H9 (cell line): Measurements from ENCODE around the gene TRPM4. TPM values are rescaled to one million over a fixed set of nuclear protein-coding genes. Genes with fewer than 3 reads are reported as not detected.

ENCODE experiments used
- DNase-seq: peaks from one replicate; pipeline ENCODE4 v3.0.0-alpha.2; 2017
- H2AFZ ChIP-seq: one replicate; pipeline ENCODE4 v1.6.1; 2013; ENCODE audit warnings: mild to moderate bottlenecking, low read length, control low read depth, moderate library complexity
- H2AK5ac ChIP-seq: 2 replicates; pipeline ENCODE4 v1.6.1; 2013; ENCODE audit warnings: low read length, control low read depth, mixed read lengths; ENCODE audit not compliant: insufficient read length
- H2BK120ac ChIP-seq: one replicate; pipeline ENCODE4 v1.6.1; 2013; ENCODE audit warnings: low read depth, mild to moderate bottlenecking, low read length, control low read depth, inconsistent platforms; ENCODE audit not compliant: poor library complexity, severe bottlenecking
- H2BK12ac ChIP-seq: 2 replicates; pipeline ENCODE4 v1.6.1; 2013; ENCODE audit warnings: low read length, control low read depth, mixed read lengths, low read depth; ENCODE audit not compliant: insufficient read length
- H2BK15ac ChIP-seq: 2 replicates; pipeline ENCODE4 v1.6.1; 2013; ENCODE audit warnings: low read depth, low read length, control low read depth
- H2BK20ac ChIP-seq: one replicate; pipeline ENCODE4 v1.6.1; 2013; ENCODE audit warnings: low read depth, mild to moderate bottlenecking, low read length, control low read depth, inconsistent platforms; ENCODE audit not compliant: poor library complexity, severe bottlenecking
- H2BK5ac ChIP-seq: 2 replicates; pipeline ENCODE4 v1.6.1; 2013; ENCODE audit warnings: low read length, control low read depth, mixed read lengths; ENCODE audit not compliant: insufficient read length
- H3K14ac ChIP-seq: 2 replicates; pipeline ENCODE4 v1.6.1; 2013; ENCODE audit warnings: low read length, control low read depth; ENCODE audit not compliant: insufficient read depth
- H3K18ac ChIP-seq: 2 replicates; pipeline ENCODE4 v1.6.1; 2013; ENCODE audit warnings: low read depth, mild to moderate bottlenecking, mixed read lengths, low read length, control low read depth; ENCODE audit not compliant: insufficient read length
- H3K23ac ChIP-seq: 2 replicates; pipeline ENCODE4 v1.6.1; 2013; ENCODE audit warnings: low read length, control low read depth, mixed read lengths, low read depth; ENCODE audit not compliant: insufficient read length
- H3K23me2 ChIP-seq: 2 replicates; pipeline ENCODE4 v1.6.1; 2013; ENCODE audit warnings: low read depth, mild to moderate bottlenecking, mixed read lengths, low read length, control low read depth; ENCODE audit not compliant: insufficient read length, poor library complexity, severe bottlenecking
- H3K27ac ChIP-seq: 2 replicates; pipeline ENCODE4 v1.5.1; 2013; ENCODE audit warnings: low read length, control low read depth, mixed read lengths, low read depth; ENCODE audit not compliant: insufficient read length
- H3K27me3 ChIP-seq: 2 replicates; pipeline ENCODE4 v1.6.1; 2013; ENCODE audit warnings: low read length, control low read depth, inconsistent platforms; ENCODE audit not compliant: insufficient read depth
- H3K4ac ChIP-seq: 2 replicates; pipeline ENCODE4 v1.6.1; 2013; ENCODE audit warnings: low read depth, mild to moderate bottlenecking, control low read depth, inconsistent platforms, low read length, moderate library complexity
- H3K4me1 ChIP-seq: 2 replicates; pipeline ENCODE4 v1.6.1; 2013; ENCODE audit warnings: low read length, control low read depth, inconsistent platforms; ENCODE audit not compliant: insufficient read depth
- H3K4me2 ChIP-seq: 2 replicates; pipeline ENCODE4 v1.6.1; 2013; ENCODE audit warnings: low read length, control low read depth, mixed read lengths; ENCODE audit not compliant: insufficient read length, insufficient read depth
- H3K56ac ChIP-seq: 2 replicates; pipeline ENCODE4 v1.6.1; 2013; ENCODE audit warnings: low read depth, mild to moderate bottlenecking, mixed read lengths, low read length, control low read depth; ENCODE audit not compliant: insufficient read length
- H3K79me1 ChIP-seq: 2 replicates; pipeline ENCODE4 v1.6.1; 2013; ENCODE audit warnings: low read depth, mild to moderate bottlenecking, moderate library complexity, low read length, control low read depth, inconsistent platforms; ENCODE audit not compliant: insufficient read depth, poor library complexity, severe bottlenecking
- H3K79me2 ChIP-seq: 2 replicates; pipeline ENCODE4 v1.6.1; 2013; ENCODE audit warnings: low read length, control low read depth, inconsistent platforms; ENCODE audit not compliant: insufficient read depth
- H3K9ac ChIP-seq: 2 replicates; pipeline ENCODE4 v1.6.1; 2013; ENCODE audit warnings: low read length, control low read depth, mixed read lengths; ENCODE audit not compliant: insufficient read length; ENCODE audit errors: extremely low read depth
- H3K9me3 ChIP-seq: one replicate; pipeline ENCODE4 v1.6.1; 2013; ENCODE audit warnings: low read depth, low read length, inconsistent platforms; ENCODE audit not compliant: control insufficient read depth
- H3T11ph ChIP-seq: one replicate; pipeline ENCODE4 v1.6.1; 2013; ENCODE audit warnings: mild to moderate bottlenecking, low read length, control low read depth, inconsistent platforms
- H4K20me1 ChIP-seq: one replicate; pipeline ENCODE4 v1.6.1; 2013; ENCODE audit not compliant: control insufficient read depth, insufficient read length, insufficient read depth
- H4K5ac ChIP-seq: 2 replicates; pipeline ENCODE4 v1.6.1; 2013; ENCODE audit warnings: low read depth, mild to moderate bottlenecking, mixed read lengths, low read length, control low read depth; ENCODE audit not compliant: insufficient read length
- H4K8ac ChIP-seq: replicated peaks from 2 replicates; pipeline ENCODE4 v1.6.1; 2013; ENCODE audit warnings: low read length, control low read depth, mixed read lengths, low read depth; ENCODE audit not compliant: insufficient read length
- H4K91ac ChIP-seq: 2 replicates; pipeline ENCODE4 v1.6.1; 2013; ENCODE audit warnings: low read depth, mild to moderate bottlenecking, moderate library complexity, mixed read lengths, low read length, control low read depth; ENCODE audit not compliant: insufficient read length
- H3K27ac Mint-ChIP-seq, 3 experiments: 2 replicates in 2 of 3; 3 replicates in 1 of 3; pipeline ENCODE4 v1.8.0; 2020 to 2021; ENCODE audit warnings: mixed read lengths in 3 of 3, mild to moderate bottlenecking in 1 of 3, moderate library complexity in 1 of 3
- H3K27me3 Mint-ChIP-seq: 2 replicates; pipeline ENCODE4 v1.8.0; 2021; ENCODE audit warnings: low read depth, mild to moderate bottlenecking, moderate library complexity, mixed read lengths
- H3K36me3 Mint-ChIP-seq, 3 experiments: 2 replicates in 2 of 3; 3 replicates in 1 of 3; pipeline ENCODE4 v1.8.0; 2020 to 2021; ENCODE audit warnings: low read depth in 3 of 3, mixed read lengths in 3 of 3; ENCODE audit not compliant: insufficient read depth in 1 of 3
- H3K4me1 Mint-ChIP-seq, 2 experiments: 2 replicates each; pipeline ENCODE4 v1.8.0; 2020; ENCODE audit warnings: mixed read lengths in 2 of 2
- H3K4me3 Mint-ChIP-seq, 2 experiments: 2 replicates in 1 of 2; 3 replicates in 1 of 2; pipeline ENCODE4 v1.8.0; 2020 to 2021; ENCODE audit warnings: mild to moderate bottlenecking in 2 of 2, mixed read lengths in 2 of 2, moderate library complexity in 1 of 2
- H3K9me3 Mint-ChIP-seq, 2 experiments: 2 replicates in 1 of 2; 3 replicates in 1 of 2; pipeline ENCODE4 v1.8.0; 2020; ENCODE audit warnings: mild to moderate bottlenecking in 2 of 2, mixed read lengths in 2 of 2, moderate library complexity in 1 of 2
- WGBS: extraction: QIAGEN DNeasy Blood & Tissue Kit; methylation state at CpG from one replicate; pipeline ENCODE4 v1.1.7; 2013; ENCODE audit warnings: missing lambda C conversion rate, low lambda C conversion rate, mixed read lengths; ENCODE audit not compliant: insufficient read length; ENCODE audit errors: extremely low coverage; 5-methylcytosine and 5-hydroxymethylcytosine counted together
- total RNA-seq: library from RNA; stranded (reverse); gene quantifications from 2 replicates; pipeline ENCODE4 v1.2.1, GENCODE V29; 2021
- TF ChIP-seq, protein P1 (sequence below): fragments of 200-600 bp; sonication (generic); conservative IDR thresholded peaks from 3 replicates; pipeline ENCODE4 v1.8.0; 2021; ENCODE audit warnings: antibody characterized with exemption, mild to moderate bottlenecking

The TRPM4 gene
- total RNA-seq, 1 experiment from 2014 or later = 6.9 TPM

GRCh38 chr19:49140951-49141350 lies 16.6 kb upstream of the TRPM4 start:
- Histone ChIP-seq H3K4me1 (no peaks in the 10 kb centered on the region; the same call in 1 of the 2 replicates), H3K79me1 (no peaks in the 10 kb centered on the region), H4K8ac (no peak overlapping the region), H4K20me1 (no peaks in the 10 kb centered on the region), H3K23ac (no peak overlapping the region), H3K4ac (no peak overlapping the region), H3K18ac (no peak overlapping the region), H3K9ac (no peak overlapping the region), H4K91ac (no peak overlapping the region), H3K9me3 (no peaks in the 10 kb centered on the region), H2BK120ac (no peak overlapping the region), H3K27me3 (no peaks in the 10 kb centered on the region), H4K5ac (no peak overlapping the region), H2BK15ac (no peak overlapping the region), H3K14ac (no peak overlapping the region), H3K79me2 (no peaks in the 10 kb centered on the region), H3K23me2 (peaks cover 4% of the 10 kb centered on the region), H2BK5ac (no peak overlapping the region), H2AK5ac (no peak overlapping the region), H3K27ac (no peak overlapping the region), H2BK20ac (no peak overlapping the region), H3K4me2 (no peak overlapping the region), H3T11ph (no peak overlapping the region), H2AFZ (no peak overlapping the region), H2BK12ac (no peak overlapping the region), H3K56ac (no peak overlapping the region)
- Mint-ChIP-seq H3K9me3 (no peaks in the 10 kb centered on the region), H3K27ac (no peak overlapping the region), H3K4me1 (peaks cover 24 to 35% of the 10 kb centered on the region in 2 experiments), H3K27me3 (peaks cover 2% of the 10 kb centered on the region; the same call in 1 of the 2 replicates), H3K4me3 (peak overlapping the region in 1 of 2 experiments; percentile 24; a peak in 2 of 5 replicates), H3K36me3 (peaks cover 11 to 15% (median 14%) of the 10 kb centered on the region in 3 experiments; a peak in 6 of 7 replicates)
- TF ChIP-seq, protein P1, sequence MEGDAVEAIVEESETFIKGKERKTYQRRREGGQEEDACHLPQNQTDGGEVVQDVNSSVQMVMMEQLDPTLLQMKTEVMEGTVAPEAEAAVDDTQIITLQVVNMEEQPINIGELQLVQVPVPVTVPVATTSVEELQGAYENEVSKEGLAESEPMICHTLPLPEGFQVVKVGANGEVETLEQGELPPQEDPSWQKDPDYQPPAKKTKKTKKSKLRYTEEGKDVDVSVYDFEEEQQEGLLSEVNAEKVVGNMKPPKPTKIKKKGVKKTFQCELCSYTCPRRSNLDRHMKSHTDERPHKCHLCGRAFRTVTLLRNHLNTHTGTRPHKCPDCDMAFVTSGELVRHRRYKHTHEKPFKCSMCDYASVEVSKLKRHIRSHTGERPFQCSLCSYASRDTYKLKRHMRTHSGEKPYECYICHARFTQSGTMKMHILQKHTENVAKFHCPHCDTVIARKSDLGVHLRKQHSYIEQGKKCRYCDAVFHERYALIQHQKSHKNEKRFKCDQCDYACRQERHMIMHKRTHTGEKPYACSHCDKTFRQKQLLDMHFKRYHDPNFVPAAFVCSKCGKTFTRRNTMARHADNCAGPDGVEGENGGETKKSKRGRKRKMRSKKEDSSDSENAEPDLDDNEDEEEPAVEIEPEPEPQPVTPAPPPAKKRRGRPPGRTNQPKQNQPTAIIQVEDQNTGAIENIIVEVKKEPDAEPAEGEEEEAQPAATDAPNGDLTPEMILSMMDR = no peak
- no peak for DNase-seq
- no CpG with 5 or more reads among the region's 7 CpGs for WGBS
